Thyroid gland (tissue), 4 donors: ENCODE results near the gene CUL3. TPM values are rescaled to one million over a fixed set of nuclear protein-coding genes. Genes with fewer than 3 reads are reported as not detected.
A peak's percentile ranks its signal among the peaks of the same experiment; 100 is the strongest.
"Not testable (repeated sequence)": the region's sequence is repeated elsewhere in the genome, so short reads cannot be mapped to it uniquely, and the experiment has no call there.

ENCODE experiments used
- DNase-seq, 2 donors: peaks; one replicate each; pipeline ENCODE4 v3.0.0-alpha.2; 2019
- H3K27ac ChIP-seq, 3 donors: fragments of 200-600 bp; sonication (generic); 1 replicate in 2 of 3; 2 replicates in 1 of 3; pipeline ENCODE4 v1.5.1; 2016 to 2019; ENCODE audit warnings: mild to moderate bottlenecking in 1 of 3, moderate library complexity in 1 of 3
- H3K27me3 ChIP-seq: fragments of 200-600 bp; sonication (generic); one replicate; pipeline ENCODE4 v1.5.1; 2019
- H3K36me3 ChIP-seq, 2 donors: fragments of 200-600 bp; sonication (generic); one replicate each; pipeline ENCODE4 v1.5.1; 2016 to 2019
- H3K4me1 ChIP-seq, 2 donors: fragments of 200-600 bp; sonication (generic); one replicate each; pipeline ENCODE4 v1.5.1; 2017 to 2019
- H3K4me3 ChIP-seq, 3 donors: fragments of 200-600 bp; sonication (generic); replicated peaks in 1 of 3; 1 replicate in 2 of 3; 2 replicates in 1 of 3; pipeline ENCODE4 v1.5.1; 2016; ENCODE audit warnings: mild to moderate bottlenecking in 1 of 3
- H3K9me3 ChIP-seq: fragments of 200-600 bp; sonication (generic); one replicate; pipeline ENCODE4 v1.5.1; 2017
- CTCF ChIP-seq, 6 experiments: fragments of 200-600 bp in 3 of 6; fragments of 450-650 bp in 3 of 6; sonication (generic) in 3 of 6; IDR thresholded peaks; one replicate each; pipeline ENCODE4 v1.5.1; 2016 to 2019; ENCODE audit warnings: antibody characterized with exemption in 6 of 6, mild to moderate bottlenecking in 2 of 6, inconsistent platforms in 1 of 6, moderate library complexity in 1 of 6
- POLR2A ChIP-seq, 2 donors: fragments of 450-650 bp; IDR thresholded peaks; one replicate each; pipeline ENCODE4 v1.6.1; 2017; ENCODE audit warnings: antibody characterized with exemption in 2 of 2, mild to moderate bottlenecking in 2 of 2, moderate library complexity in 1 of 2
- WGBS, 2 donors: methylation state at CpG; one replicate each; pipeline ENCODE4 v1.1.5; 2017; 5-methylcytosine and 5-hydroxymethylcytosine counted together
- intact Hi-C: fragments of 100-400 bp; cut with DNase I; formaldehyde crosslinking; loops from one replicate; pipeline ENCODE4 v1.15.1; 2023
- total RNA-seq, 4 donors: library from RNA; depleted of rRNA; stranded (reverse); fragments of >200 nt; gene quantifications; one replicate each; pipeline ENCODE4 v1.2.3, GENCODE V29; 2016

The CUL3 gene
- total RNA-seq, 4 donors from 2014 or later, result 91.9 to 122 (median 107) TPM

GRCh38 chr2:224591220-224591619 lies 6.1 kb upstream of the CUL3 start:
- TF ChIP-seq CTCF (IDR thresholded peaks at IDR 0.05) (no peak), POLR2A (IDR thresholded peaks at IDR 0.05) (no peak)
- H3K27me3 ChIP-seq, result no peaks in the 10 kb centered on the region
- H3K36me3 ChIP-seq, result no peaks in the 10 kb centered on the region
- H3K4me3 ChIP-seq, result no peak overlapping the region
- DNase-seq, result no peak
- H3K9me3 ChIP-seq, result no peaks in the 10 kb centered on the region
- peaks cover 0 to 6% of the 10 kb centered on the region in 2 donors for H3K4me1 ChIP-seq
- intact Hi-C loops, result no loop called here
- H3K27ac ChIP-seq, result no peak overlapping the region
- 60 to 66% methylated on average over 2 of the region's 2 CpGs for WGBS, 2 donors

- WGBS, 2 donors, result 28 to 30% methylated on average over 7 of the region's 7 CpGs
- Histone ChIP-seq H3K4me1 (peaks cover 17 to 21% of the 10 kb centered on the region in 2 donors), H3K9me3 (no peaks in the 10 kb centered on the region), H3K27ac (peak overlapping the region in 1 of 3 donors; percentile 46), H3K36me3 (no peaks in the 10 kb centered on the region), H3K27me3 (no peaks in the 10 kb centered on the region), H3K4me3 (peak overlapping the region in 1 of 3 donors; percentile 31)
- DNase-seq, result no peak
- intact Hi-C loops, result loop anchor here (10.0 kb wide), 1 partner anchor 111 kb away; no protein-coding TSS in a partner anchor
- TF ChIP-seq POLR2A (IDR thresholded peaks at IDR 0.05), result no peak
- TF ChIP-seq CTCF (IDR thresholded peaks at IDR 0.05), result no peak
Measured at GRCh38 chr2:224586127-224586695, 1.0 kb upstream of the CUL3 start.

DNA sequence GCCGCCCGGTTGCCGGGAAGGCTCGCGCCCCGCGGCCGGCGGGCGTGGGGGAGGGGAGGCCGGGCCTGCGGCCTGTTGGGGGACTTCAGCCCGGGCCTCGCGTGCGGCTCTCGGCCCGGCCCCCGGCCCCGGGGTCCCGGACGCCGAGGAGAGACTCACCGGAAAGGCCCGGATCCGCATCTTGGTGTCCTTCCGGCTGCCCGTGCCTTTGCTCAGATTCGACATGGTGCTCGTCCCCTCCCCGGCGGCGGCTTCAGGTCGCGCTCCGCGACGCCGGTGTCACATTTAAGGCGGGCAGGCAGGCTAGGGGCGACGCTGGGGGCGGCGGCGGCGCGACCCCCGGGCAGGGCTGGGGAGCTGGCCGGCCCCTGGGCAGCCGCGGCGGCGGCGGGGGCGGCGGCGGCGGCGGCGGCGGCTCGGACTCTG lies 365 bp downstream of the CUL3 start:
- no CpG with 5 or more reads among the region's 62 CpGs for WGBS, 2 donors
- intact Hi-C loops, result loop anchor here (10.0 kb wide), 1 partner anchor 110 kb away; no protein-coding TSS in a partner anchor
- DNase-seq, result peak; percentile 51 to 53

DNA sequence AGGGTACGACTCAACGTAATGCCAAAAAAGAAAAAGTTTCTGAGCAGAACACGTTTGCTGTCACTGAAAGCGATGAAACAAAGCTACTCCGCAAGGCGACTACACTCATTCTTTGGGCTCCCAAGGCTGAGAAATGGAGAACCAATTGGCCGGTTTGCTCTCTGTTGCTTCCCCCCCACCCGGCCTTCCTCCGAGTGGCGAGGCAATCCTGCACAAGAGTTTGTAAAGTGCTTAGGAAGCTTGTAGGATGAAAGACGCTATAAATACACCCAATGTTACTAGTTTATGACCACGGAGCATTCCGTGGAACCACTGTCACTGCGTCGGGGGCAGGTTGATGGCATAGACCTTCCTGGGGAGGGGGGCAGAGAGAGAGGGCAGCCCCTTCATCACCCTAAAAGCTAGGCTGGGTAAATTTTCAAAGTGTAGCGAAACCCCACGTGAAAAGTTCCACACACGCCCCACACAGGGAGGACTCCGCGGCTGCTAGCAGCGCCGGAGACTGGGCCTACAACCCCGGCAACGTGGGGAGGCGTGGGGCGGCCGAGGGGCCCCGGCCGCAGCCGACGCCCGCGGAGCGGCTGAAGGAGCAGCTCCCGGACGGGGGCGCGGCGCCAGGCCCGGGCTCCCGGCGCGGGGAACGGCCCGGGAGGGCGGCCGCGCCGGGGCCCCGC lies 915 bp downstream of the CUL3 start:
- peak overlapping the region in 1 of 3 donors; percentile 34 for H3K27ac ChIP-seq
- peak; percentile 38 to 52 for DNase-seq
- no peaks in the 10 kb centered on the region for H3K9me3 ChIP-seq
- intact Hi-C loops, result loop anchor here (10.0 kb wide), 1 partner anchor 109 kb away; no protein-coding TSS in a partner anchor
- TF ChIP-seq POLR2A (IDR thresholded peaks at IDR 0.05) (no peak), CTCF (IDR thresholded peaks at IDR 0.05) (no peak)
- peaks cover 35 to 39% of the 10 kb centered on the region in 2 donors for H3K4me1 ChIP-seq
- WGBS, 2 donors, result 0 to 2% methylated on average over 15 to 21 of the region's 50 CpGs
- H3K27me3 ChIP-seq, result no peaks in the 10 kb centered on the region
- H3K36me3 ChIP-seq, result no peaks in the 10 kb centered on the region
- peak overlapping the region; percentile 74 to 79 (median 76) for H3K4me3 ChIP-seq

More for the DNA sequence above, 365 bp downstream of the CUL3 start:
- H3K36me3 ChIP-seq, result no peaks in the 10 kb centered on the region
- H3K4me3 ChIP-seq, result peak overlapping the region; percentile 26 to 76 (median 53)
- no peaks in the 10 kb centered on the region for H3K9me3 ChIP-seq
- TF ChIP-seq POLR2A (IDR thresholded peaks at IDR 0.05) (no peak), CTCF (IDR thresholded peaks at IDR 0.05) (no peak)
- peaks cover 29 to 33% of the 10 kb centered on the region in 2 donors for H3K4me1 ChIP-seq
- H3K27ac ChIP-seq, result peak overlapping the region; percentile 72 to 85 (median 79)
- no peaks in the 10 kb centered on the region for H3K27me3 ChIP-seq

DNA sequence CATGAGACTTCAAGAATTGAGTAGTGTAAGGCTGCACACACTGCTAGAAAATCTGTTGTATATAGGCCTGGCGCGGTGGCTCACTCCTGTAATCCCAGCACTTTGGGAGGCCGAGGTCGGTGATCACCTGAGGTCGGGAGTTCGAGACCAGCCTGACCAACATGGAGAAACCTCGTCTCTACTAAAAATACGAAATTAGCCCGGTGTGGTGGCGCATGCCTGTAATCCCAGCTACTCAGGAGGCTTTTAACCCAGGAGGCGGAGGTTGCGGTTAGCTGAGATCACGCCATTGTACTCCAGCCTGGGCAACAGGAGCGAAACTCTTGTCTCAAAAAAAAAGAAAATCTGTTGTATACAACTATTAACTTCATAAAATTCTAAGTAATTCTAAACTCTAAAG lies 2.1 kb downstream of the CUL3 start:
- peaks cover 43 to 51% of the 10 kb centered on the region in 2 donors for H3K4me1 ChIP-seq
- DNase-seq, result not testable (repeated sequence)

More for the DNA sequence above, 2.1 kb downstream of the CUL3 start:
- not testable (repeated sequence) for H3K4me3 ChIP-seq, H3K27me3 ChIP-seq, H3K9me3 ChIP-seq, H3K36me3 ChIP-seq, H3K27ac ChIP-seq
- 92 to 96% methylated on average over 14 of the region's 14 CpGs for WGBS, 2 donors
- intact Hi-C loops, result loop anchor here (10.0 kb wide), 1 partner anchor 108 kb away; no protein-coding TSS in a partner anchor
